Measurements from ENCODE around the gene SELENOW.
"Not testable (repeated sequence)": the region's sequence is repeated elsewhere in the genome, so short reads cannot be mapped to it uniquely, and the experiment has no call there.

SELENOW gene

DNA sequence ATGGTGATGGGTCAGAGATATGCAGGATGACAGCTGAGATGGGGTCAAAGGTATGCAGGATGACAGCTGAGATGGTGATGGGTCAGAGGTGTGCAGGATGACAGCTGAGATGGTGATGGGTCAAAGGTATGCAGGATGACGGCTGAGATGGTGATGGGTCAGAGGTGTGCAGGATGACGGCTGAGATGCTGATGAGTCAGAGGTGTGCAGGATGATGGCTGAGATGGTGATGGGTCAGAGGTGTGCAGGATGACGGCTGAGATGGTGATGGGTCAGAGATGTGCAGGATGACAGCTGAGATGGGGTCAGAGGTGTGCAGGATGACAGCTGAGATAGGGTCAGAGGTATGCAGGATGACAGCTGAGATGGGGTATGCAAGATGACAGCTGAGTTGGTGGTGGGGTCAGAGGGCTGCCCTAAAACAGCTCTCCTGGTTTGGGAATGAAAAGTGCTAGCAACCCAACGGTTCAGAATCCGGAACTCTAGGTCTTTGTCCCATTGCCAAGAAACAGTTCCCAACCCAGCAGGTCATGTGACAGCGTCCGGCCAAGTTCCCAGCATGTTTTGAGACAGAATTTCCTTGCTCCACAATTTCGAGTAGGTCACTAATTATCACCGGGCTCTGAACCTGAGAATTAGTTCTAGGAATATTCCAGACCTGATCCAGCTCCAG, 3.2 kb downstream of the SELENOW start:
- Histone ChIP-seq H3K79me2 (ENCODE audit: control insufficient read depth, insufficient read depth, low read length, unreplicated experiment) (peaks cover 20% of the 10 kb centered on the region), H3K27ac (ENCODE audit: low read depth, low read length) (no peak overlapping the region), H3K36me3 (ENCODE audit: insufficient read depth, low read length) (no peaks in the 10 kb centered on the region), H3K4me1 (ENCODE audit: control insufficient read depth, insufficient read depth, low read length, unreplicated experiment) (peaks cover 4% of the 10 kb centered on the region), H3K27me3 (ENCODE audit: insufficient read depth, low read length) (no peaks in the 10 kb centered on the region), H3K4me3 (ENCODE audit: low read depth, low read length) (no peak overlapping the region), H2AFZ (ENCODE audit: low read length, unreplicated experiment) (no peak overlapping the region)

DNA sequence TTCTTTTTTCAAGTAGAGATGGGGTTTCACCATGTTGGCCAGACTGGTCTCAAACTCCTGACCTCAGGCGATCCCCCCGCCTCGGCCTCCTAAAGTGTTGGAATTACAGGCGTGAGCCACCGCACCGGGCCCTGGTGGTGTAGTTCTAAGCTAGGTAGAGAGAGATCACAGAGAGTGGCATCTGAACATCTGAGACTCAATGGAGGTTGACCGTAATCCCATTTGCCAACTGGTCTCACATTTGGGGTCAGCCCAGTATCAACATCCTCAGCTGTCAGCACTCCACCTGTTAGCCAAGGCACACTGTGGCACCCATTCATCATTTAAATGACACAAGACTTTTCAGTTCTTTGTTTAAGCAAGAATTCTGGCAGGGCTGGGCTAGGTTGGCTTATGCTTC, 8.1 kb downstream of the SELENOW start:
- no peaks in the 10 kb centered on the region for H3K4me1 ChIP-seq (ENCODE audit: control insufficient read depth, insufficient read depth, low read length, unreplicated experiment)
- no peaks in the 10 kb centered on the region for H3K79me2 ChIP-seq (ENCODE audit: control insufficient read depth, insufficient read depth, low read length, unreplicated experiment)
- H3K27me3 ChIP-seq (ENCODE audit: insufficient read depth, low read length): no peaks in the 10 kb centered on the region
- no peak overlapping the region for H3K4me3 ChIP-seq (ENCODE audit: low read depth, low read length)
- H3K27ac ChIP-seq (ENCODE audit: low read depth, low read length): no peak overlapping the region
- no peaks in the 10 kb centered on the region for H3K36me3 ChIP-seq (ENCODE audit: insufficient read depth, low read length)
- H2AFZ ChIP-seq (ENCODE audit: low read length, unreplicated experiment): no peak overlapping the region

DNA sequence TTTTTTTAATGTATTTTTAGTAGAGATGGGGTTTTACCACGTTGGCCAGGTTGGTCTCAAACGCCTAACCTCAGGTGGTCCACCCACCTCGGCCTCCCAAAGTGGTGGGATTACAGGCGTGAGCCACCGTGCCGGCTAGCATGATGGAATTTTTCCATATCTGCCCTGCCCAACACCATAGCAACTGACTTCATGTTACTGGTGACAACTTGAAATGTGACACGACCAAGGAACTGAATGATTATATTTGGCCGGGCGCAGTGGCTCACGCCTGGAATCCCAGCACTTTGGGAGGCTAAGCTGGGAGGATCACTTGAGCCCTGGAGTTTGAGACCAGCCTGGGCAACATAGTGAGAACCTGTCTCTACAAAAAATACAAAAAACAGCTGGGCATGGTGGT, 8.8 kb downstream of the SELENOW start:
- not testable (repeated sequence) for H3K27me3 ChIP-seq (ENCODE audit: insufficient read depth, low read length); H3K27ac ChIP-seq (ENCODE audit: low read depth, low read length); H3K36me3 ChIP-seq (ENCODE audit: insufficient read depth, low read length); H3K79me2 ChIP-seq (ENCODE audit: control insufficient read depth, insufficient read depth, low read length, unreplicated experiment); H3K4me1 ChIP-seq (ENCODE audit: control insufficient read depth, insufficient read depth, low read length, unreplicated experiment); H2AFZ ChIP-seq (ENCODE audit: low read length, unreplicated experiment); H3K4me3 ChIP-seq (ENCODE audit: low read depth, low read length)

DNA sequence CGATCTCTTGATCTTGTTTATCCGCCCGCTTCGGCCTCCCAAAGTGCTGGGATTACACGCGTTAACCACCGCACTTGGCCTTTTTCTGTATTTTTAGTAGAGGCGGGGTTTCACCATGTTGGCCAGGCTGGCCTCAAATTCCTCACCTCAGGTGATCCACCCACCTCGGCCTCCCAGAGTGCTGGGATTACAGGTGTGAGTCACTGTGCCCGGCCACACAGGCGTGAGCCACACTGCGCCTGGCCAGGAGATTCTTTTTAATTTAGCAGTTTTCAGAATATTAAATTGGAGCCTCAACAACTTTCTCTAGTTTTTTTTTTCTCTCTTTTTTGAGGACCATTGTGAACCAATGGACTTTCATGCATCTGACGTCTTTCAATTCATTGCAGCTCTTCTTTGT, 11.3 kb downstream of the SELENOW start:
- not testable (repeated sequence) for H3K4me1 ChIP-seq (ENCODE audit: control insufficient read depth, insufficient read depth, low read length, unreplicated experiment); H3K4me3 ChIP-seq (ENCODE audit: low read depth, low read length); H3K79me2 ChIP-seq (ENCODE audit: control insufficient read depth, insufficient read depth, low read length, unreplicated experiment); H3K27ac ChIP-seq (ENCODE audit: low read depth, low read length); H3K27me3 ChIP-seq (ENCODE audit: insufficient read depth, low read length); H2AFZ ChIP-seq (ENCODE audit: low read length, unreplicated experiment); H3K36me3 ChIP-seq (ENCODE audit: insufficient read depth, low read length)

DNA sequence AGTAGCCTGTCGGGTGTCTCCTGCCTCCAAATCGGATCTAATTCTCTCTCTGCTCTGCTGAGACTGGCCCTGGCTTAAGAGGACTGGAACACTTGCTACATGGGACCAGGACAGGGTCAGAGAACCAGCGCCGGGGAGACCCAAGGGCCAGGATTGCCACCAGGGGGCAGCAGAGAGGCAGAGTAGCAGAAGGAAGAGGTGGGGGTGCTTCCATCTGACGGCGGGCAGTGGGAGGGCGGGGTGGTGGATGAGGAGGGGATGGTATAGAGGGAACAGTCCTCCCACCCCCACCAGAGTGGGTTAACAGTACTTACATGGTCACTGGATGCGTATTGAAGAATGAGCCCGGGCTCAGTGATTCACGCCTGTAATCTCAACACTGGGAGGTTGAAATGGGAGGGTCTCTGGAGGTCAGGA, 11.9 kb downstream of the SELENOW start:
- Histone ChIP-seq H2AFZ (ENCODE audit: low read length, unreplicated experiment) (no peak overlapping the region), H3K36me3 (ENCODE audit: insufficient read depth, low read length) (no peaks in the 10 kb centered on the region), H3K4me1 (ENCODE audit: control insufficient read depth, insufficient read depth, low read length, unreplicated experiment) (no peaks in the 10 kb centered on the region), H3K4me3 (ENCODE audit: low read depth, low read length) (no peak overlapping the region), H3K79me2 (ENCODE audit: control insufficient read depth, insufficient read depth, low read length, unreplicated experiment) (no peaks in the 10 kb centered on the region), H3K27ac (ENCODE audit: low read depth, low read length) (no peak overlapping the region), H3K27me3 (ENCODE audit: insufficient read depth, low read length) (no peaks in the 10 kb centered on the region)

DNA sequence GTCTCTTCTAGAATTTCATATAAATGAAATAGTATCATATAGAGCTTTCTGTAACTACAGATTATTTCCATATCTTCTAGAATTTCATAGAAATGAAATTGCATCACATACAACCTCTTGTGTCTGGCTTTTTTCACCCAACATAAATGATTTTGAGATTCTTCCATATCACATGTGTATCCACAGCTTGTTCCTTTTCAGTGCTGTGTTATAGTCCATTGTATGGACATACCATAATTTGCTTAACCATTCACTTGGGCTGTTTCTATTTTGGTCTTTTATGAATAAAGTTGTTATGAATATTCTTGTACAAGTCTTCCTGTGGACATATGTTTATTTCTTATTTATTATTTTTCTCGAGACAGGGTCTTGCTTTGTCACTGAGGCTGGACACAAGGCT, 14.1 kb downstream of the SELENOW start:
- Histone ChIP-seq H3K27me3 (ENCODE audit: insufficient read depth, low read length) (no peaks in the 10 kb centered on the region), H3K27ac (ENCODE audit: low read depth, low read length) (no peak overlapping the region), H3K4me3 (ENCODE audit: low read depth, low read length) (no peak overlapping the region), H3K4me1 (ENCODE audit: control insufficient read depth, insufficient read depth, low read length, unreplicated experiment) (no peaks in the 10 kb centered on the region), H3K36me3 (ENCODE audit: insufficient read depth, low read length) (no peaks in the 10 kb centered on the region), H2AFZ (ENCODE audit: low read length, unreplicated experiment) (no peak overlapping the region), H3K79me2 (ENCODE audit: control insufficient read depth, insufficient read depth, low read length, unreplicated experiment) (no peaks in the 10 kb centered on the region)

DNA sequence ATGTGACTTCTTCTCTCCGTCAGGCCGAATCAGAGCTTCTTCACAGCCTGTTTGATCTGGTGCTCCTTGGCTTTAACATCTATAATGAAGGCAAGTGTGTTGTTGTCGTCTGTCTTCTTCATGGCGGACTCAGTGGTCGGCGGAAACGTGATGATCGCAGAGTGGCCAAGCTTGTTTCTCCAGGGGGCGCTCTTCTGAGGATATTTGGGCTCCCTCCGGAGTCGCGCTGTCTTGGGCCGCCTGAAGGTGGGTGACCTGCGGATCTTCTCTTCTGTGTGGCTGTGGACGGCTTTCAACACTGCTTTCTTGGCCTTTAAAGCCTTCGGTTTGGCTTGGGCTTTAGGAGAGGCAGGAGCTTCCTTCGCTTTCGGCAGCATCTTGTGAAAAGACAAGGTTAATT, 16.0 kb downstream of the SELENOW start:
- Histone ChIP-seq H3K27me3 (ENCODE audit: insufficient read depth, low read length) (no peaks in the 10 kb centered on the region), H3K4me3 (ENCODE audit: low read depth, low read length) (no peak overlapping the region), H2AFZ (ENCODE audit: low read length, unreplicated experiment) (no peak overlapping the region), H3K4me1 (ENCODE audit: control insufficient read depth, insufficient read depth, low read length, unreplicated experiment) (no peaks in the 10 kb centered on the region), H3K27ac (ENCODE audit: low read depth, low read length) (no peak overlapping the region), H3K79me2 (ENCODE audit: control insufficient read depth, insufficient read depth, low read length, unreplicated experiment) (no peaks in the 10 kb centered on the region), H3K36me3 (ENCODE audit: insufficient read depth, low read length) (no peaks in the 10 kb centered on the region)

DNA sequence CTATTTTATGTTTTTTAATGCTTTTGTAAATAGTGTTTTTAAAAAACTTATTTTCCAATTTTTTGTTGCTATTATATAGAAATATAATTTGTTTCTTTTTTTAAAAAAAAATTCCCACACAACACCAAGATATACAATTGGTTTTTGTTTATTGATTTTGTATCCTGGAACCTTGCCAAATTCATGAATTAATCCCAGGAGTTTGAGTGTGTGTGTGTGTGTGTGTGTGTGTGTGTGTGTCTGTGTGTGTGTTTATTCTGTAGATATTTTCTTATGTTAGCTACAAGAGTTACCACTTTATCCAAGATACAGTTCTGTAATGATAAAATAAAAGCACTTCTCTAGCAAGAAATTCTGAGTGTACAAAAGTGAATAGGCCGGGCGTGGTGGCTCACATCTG, 18.3 kb downstream of the SELENOW start:
- no peaks in the 10 kb centered on the region for H3K27me3 ChIP-seq (ENCODE audit: insufficient read depth, low read length)

DNA sequence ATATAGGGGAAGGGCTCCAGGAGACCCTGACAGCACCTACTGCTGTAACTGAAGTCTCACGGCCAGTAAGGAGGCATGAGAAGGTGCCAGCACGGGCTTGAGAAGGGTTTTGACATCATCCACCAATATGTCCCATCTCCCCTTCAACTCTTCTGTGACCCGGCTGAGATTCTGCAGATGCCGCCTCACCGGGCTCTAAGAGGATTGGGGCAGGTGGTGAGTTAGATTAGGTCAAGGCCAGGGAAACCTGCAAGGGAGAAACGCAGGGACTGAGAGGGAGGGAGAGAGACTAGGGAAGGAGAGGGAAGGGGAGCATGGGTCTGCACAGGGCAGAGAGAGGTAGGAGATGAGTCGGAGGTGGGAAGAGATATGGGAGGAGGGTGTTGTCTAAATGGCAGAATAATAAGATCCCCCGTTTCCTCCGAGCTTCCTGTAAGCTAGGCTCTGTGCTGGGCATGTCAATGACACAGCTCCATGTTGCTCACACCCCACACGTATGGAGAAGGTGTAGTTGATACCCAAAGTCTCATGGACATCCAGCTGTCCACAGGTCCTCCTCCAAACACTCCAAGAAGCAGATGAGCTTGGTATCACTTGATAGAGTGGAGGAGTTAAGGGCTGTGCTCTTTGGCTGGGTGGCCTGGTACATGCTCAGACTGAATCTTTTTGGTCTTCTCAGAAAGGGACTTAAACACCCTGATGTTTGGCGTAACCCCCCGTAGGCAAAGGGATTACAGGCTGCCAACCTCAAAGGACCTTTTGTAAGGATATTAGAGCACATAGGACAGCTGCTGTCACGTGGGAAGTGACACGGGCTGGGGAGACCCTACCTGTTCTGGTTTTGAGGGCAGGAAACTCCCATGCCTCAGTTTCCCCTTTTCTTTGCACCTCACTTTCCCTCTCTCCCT, 19.7 kb downstream of the SELENOW start:
- no peaks in the 10 kb centered on the region for H3K27me3 ChIP-seq (ENCODE audit: insufficient read depth, low read length)
- no peaks in the 10 kb centered on the region for H3K79me2 ChIP-seq (ENCODE audit: control insufficient read depth, insufficient read depth, low read length, unreplicated experiment)
- H3K4me1 ChIP-seq (ENCODE audit: control insufficient read depth, insufficient read depth, low read length, unreplicated experiment): no peaks in the 10 kb centered on the region
- H2AFZ ChIP-seq (ENCODE audit: low read length, unreplicated experiment): no peak overlapping the region
- H3K4me3 ChIP-seq (ENCODE audit: low read depth, low read length): no peak overlapping the region
- no peaks in the 10 kb centered on the region for H3K36me3 ChIP-seq (ENCODE audit: insufficient read depth, low read length)
- H3K27ac ChIP-seq (ENCODE audit: low read depth, low read length): no peak overlapping the region

More for the DNA sequence above, 18.3 kb downstream of the SELENOW start:
- Histone ChIP-seq H3K4me3 (ENCODE audit: low read depth, low read length) (no peak overlapping the region), H3K79me2 (ENCODE audit: control insufficient read depth, insufficient read depth, low read length, unreplicated experiment) (no peaks in the 10 kb centered on the region), H3K36me3 (ENCODE audit: insufficient read depth, low read length) (no peaks in the 10 kb centered on the region), H3K27ac (ENCODE audit: low read depth, low read length) (no peak overlapping the region), H3K4me1 (ENCODE audit: control insufficient read depth, insufficient read depth, low read length, unreplicated experiment) (no peaks in the 10 kb centered on the region), H2AFZ (ENCODE audit: low read length, unreplicated experiment) (no peak overlapping the region)

DNA sequence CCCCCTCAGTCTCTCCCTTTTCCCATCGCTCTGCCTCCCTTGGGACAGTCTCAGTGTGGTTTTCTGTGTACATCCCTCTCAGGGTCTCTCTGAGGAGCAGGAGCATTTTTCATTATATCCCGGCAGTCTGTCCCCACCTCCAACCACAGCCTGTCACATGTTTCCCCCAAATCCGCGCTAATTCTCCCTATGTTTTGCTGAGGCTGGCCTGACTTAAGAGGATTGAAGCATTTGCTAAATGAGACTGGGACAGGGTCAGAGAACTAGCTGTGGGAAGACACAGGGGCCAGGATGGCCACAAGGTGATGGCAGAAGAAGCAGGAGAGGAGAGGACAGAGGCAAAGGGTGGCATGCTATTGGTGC, 20.4 kb downstream of the SELENOW start:
- Histone ChIP-seq H3K79me2 (ENCODE audit: control insufficient read depth, insufficient read depth, low read length, unreplicated experiment) (no peaks in the 10 kb centered on the region), H2AFZ (ENCODE audit: low read length, unreplicated experiment) (no peak overlapping the region), H3K4me1 (ENCODE audit: control insufficient read depth, insufficient read depth, low read length, unreplicated experiment) (no peaks in the 10 kb centered on the region), H3K4me3 (ENCODE audit: low read depth, low read length) (no peak overlapping the region), H3K27ac (ENCODE audit: low read depth, low read length) (no peak overlapping the region), H3K27me3 (ENCODE audit: insufficient read depth, low read length) (no peaks in the 10 kb centered on the region), H3K36me3 (ENCODE audit: insufficient read depth, low read length) (no peaks in the 10 kb centered on the region)

DNA sequence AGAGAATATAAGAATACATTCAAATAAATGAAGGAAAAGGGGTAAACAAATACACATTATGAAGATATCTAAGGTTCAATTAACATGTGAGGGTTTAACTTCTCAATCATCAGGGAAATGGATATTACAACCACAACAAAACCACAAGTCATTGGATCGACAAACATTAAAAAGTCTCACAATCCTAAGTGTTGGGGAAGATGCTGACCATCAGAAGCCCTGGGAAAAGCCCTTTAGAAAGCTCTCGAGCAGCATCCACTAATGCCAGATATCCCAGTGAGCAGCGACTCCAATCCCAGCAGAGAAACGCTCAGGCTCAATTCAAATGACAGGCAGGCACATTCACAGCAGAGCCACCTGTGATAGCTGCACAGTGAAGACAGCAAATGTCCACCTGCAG, 22.8 kb downstream of the SELENOW start:
- Histone ChIP-seq H3K27me3 (ENCODE audit: insufficient read depth, low read length) (no peaks in the 10 kb centered on the region), H3K27ac (ENCODE audit: low read depth, low read length) (no peak overlapping the region), H3K4me3 (ENCODE audit: low read depth, low read length) (no peak overlapping the region), H3K36me3 (ENCODE audit: insufficient read depth, low read length) (no peaks in the 10 kb centered on the region), H2AFZ (ENCODE audit: low read length, unreplicated experiment) (no peak overlapping the region), H3K4me1 (ENCODE audit: control insufficient read depth, insufficient read depth, low read length, unreplicated experiment) (no peaks in the 10 kb centered on the region), H3K79me2 (ENCODE audit: control insufficient read depth, insufficient read depth, low read length, unreplicated experiment) (no peaks in the 10 kb centered on the region)

Measured in ACC112 (cell line).